HL-60/S4 treated with retinoic acid at 250 ng/mL for 4 days and 3 days (cell line): Measurements from ENCODE around the gene NEURL3.

ENCODE experiments used
- in situ Hi-C: fragments of 300-500 bp; cut with MboI; formaldehyde crosslinking; loops from 2 replicates; pipeline ENCODE4 v1.7.0; 2022; ENCODE audit warnings: low sequenced_read_pairs

NEURL3 gene, protein sequence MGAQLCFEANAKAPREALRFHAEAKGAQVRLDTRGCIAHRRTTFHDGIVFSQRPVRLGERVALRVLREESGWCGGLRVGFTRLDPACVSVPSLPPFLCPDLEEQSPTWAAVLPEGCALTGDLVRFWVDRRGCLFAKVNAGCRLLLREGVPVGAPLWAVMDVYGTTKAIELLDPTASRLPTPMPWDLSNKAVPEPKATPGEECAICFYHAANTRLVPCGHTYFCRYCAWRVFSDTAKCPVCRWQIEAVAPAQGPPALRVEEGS

DNA sequence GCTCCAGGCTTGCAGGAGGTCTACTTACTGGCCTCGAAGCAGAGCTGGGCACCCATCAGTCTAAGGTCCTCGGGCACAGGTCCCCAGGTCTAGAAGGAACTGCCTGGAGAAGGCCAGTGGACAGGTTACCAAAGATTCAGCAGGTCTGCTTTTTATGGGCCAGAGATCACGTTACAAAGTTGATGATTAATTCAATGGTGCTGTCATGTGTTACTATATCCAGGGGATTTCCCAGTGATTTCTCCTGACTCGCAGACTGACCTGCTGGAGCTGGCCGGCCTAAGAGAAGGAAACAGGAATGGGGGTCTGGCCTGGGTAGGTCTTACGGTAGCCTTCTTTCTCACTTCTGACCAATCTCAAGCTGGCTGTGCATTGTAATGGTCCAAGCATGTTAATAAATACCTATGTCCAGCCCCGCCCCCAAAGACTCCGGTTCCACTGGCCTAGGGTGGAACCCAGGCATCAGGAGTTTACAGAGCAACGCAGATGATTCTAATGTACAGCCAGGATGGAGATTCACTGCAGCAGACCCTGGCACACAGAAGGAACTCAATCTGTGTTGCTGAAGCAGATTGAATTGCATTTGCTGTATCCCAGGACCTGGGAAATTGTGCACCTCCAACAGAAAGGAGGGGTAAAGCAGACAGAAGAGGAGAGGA lies at the start of gene NEURL3:
Gene NEURL3 (minus strand): TSS at position 127 of the 659 bp plus-strand sequence. CDS start 71 bp downstream, at position 56.
- in situ Hi-C loops = no loop called here

DNA sequence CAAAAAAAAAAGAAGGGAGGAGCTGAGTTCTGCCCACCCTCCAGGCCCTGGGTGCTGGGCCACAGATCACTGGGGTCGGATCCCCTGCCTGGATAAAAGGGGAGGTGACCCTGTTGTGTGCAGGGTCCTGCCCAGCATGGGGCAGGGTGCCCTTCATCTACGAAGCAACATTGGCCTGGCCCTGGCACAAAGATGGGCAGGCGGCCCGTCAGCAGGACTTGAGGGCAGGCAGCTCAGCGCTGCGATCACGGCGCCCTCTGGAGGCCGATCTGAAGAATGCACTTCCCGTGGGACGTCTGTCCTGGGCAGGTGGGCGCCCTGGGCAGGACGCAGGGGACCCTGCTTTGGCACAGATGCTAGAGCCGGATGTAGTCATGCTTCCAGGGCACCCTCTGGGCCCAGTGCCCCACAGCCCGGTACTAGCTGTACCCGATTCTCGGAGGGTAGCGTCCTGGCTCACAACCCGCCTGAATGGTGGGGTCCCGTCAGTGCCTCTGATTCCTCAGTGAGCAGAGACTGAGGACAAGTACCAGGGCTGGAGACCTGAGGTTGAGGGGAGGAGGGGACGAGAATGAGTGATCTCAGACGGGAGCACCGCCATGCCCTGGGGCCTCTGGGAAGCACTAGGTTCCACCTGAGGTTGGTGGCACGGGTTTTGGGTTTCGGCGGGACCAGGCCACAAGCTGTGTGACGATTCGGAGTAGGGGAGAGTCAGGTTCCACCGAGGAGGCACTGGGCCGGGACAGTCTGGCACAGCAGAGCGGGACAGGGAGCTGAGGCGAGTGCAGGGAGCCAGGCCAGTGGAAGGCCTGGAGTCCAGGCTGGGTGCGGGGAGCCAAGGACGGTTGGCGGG lies 49.4 kb upstream of the NEURL3 start:
- in situ Hi-C loops = loop anchor here (25.0 kb wide), 1 partner anchor 142 kb away; no protein-coding TSS in a partner anchor

DNA sequence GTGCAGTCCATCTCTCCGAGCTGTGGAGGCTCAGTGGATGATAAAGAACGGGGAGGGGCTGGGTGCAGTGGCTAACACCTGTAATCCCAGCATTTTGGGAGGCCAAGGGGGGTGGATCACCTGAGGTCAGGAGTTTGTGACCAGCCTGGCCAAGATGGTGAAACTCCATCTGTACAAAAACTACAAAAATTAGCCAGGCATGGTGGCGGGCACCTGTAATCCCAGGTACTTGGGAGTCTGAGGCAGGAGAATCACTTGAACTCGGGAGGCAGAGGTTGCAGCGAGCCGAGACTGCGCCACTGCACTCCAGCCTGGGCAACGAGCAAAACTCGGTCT lies 48.8 kb upstream of the NEURL3 start:
- in situ Hi-C loops = loop anchor here (25.0 kb wide), 1 partner anchor 142 kb away; no protein-coding TSS in a partner anchor

DNA sequence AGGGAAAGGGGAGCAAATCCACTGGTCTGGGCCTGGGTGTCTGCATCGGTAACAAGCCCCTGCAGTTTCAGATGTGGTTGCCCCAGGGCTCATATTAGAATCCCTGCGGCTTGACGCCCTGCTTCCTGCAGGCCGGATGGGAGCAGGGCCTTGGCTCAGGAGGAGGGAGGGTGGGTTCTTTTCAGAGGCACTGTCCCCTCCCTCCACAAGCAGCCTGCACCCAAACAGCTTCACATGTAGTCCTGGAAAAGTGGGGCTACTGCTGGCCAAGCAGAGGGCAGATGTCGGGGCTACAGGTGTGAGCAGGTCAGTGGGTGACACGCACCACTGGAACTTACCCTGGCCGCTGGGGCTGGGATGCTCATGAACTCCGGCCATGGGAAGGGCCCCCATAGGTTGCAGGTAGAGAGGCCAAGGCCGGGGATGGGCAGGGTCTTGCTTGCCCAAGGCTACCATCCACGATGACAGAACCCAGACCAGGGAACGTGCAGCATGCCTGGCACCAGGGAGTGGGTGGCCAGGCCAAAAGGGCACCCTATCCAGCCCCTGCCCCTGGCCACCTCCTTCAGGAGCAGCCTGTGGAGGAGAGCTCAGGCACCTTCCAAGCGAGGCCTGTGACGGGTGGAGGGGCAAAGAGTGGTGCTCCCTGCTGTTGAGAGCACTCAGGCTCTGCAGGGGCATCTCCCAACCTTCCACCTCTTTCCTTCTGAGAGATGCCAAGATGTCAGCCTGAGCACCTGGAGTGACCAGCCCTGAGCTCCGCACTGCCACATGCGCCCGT lies 48.2 kb upstream of the NEURL3 start:
- in situ Hi-C loops = loop anchor here (25.0 kb wide), 1 partner anchor 141 kb away; no protein-coding TSS in a partner anchor

DNA sequence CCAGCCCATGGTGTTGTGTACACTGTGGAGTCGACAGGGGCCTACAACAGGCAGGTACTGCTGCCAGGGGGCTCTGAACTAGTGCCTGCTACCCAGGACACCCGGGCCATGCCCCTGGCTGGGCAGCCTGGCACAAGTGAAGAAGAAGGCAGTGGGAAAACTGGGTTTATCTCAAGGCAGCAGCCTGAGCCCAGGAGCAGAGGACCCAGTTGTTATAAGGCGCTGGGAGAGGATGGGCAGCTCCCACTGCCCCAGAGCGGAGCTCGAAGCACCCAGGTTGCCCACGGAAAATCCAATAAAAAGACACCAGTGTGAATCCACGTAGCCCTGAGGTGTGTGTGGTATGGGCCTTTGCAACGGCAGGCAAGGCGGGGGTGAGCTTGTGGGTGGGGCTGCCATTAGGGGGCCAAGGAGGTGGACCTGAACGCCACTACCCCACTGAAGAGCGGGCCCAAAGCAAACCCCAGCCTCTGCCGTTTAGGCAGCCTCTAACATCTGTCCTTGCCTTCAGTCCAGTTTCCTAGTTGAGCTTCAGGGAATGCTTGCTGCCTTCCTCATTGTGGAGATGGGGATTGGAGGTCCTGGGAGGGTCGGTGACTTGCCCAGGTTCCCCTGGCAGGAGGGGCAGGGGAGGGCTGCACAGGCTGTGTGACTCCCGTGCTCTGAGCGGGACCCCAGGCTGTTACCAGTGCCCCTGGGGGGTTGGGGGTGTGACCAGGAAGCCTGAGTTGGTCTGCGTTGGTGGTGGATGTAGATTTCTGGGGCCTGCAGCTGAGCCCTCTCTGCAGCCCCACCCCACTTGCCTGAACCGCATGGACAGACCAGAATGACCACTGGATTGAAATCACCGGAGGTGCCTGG lies 47.4 kb upstream of the NEURL3 start:
- in situ Hi-C loops = loop anchor here (25.0 kb wide), 1 partner anchor 140 kb away; no protein-coding TSS in a partner anchor

DNA sequence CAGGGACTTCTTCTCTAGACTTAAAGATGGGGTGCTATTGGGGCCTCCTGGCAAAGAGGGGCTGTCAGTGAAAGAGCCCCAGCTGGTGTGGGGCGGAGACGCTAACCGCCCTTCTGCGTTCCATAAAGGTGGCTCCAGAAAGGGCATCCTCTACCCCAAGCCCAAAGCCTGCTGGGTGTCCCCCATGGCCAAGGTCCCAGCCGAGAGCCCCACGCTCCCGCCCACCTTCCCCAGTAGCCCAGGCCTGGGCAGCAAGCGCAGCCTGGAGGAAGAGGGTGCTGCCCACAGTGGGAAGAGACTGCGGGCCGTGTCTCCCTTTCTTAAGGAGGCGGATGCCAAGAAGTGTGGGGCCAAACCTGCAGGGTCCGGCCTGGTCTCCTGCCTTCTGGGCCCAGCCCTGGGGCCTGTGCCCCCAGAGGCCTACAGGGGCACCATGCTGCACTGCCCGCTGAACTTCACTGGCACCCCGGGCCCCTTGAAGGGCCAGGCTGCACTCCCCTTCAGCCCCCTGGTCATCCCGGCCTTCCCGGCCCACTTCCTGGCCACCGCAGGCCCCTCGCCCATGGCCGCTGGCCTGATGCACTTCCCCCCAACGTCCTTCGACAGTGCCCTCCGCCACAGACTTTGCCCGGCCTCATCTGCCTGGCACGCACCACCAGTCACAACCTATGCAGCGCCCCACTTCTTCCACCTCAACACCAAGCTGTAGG lies 46.6 kb upstream of the NEURL3 start:
- in situ Hi-C loops = loop anchor here (25.0 kb wide), 1 partner anchor 139 kb away; no protein-coding TSS in a partner anchor

DNA sequence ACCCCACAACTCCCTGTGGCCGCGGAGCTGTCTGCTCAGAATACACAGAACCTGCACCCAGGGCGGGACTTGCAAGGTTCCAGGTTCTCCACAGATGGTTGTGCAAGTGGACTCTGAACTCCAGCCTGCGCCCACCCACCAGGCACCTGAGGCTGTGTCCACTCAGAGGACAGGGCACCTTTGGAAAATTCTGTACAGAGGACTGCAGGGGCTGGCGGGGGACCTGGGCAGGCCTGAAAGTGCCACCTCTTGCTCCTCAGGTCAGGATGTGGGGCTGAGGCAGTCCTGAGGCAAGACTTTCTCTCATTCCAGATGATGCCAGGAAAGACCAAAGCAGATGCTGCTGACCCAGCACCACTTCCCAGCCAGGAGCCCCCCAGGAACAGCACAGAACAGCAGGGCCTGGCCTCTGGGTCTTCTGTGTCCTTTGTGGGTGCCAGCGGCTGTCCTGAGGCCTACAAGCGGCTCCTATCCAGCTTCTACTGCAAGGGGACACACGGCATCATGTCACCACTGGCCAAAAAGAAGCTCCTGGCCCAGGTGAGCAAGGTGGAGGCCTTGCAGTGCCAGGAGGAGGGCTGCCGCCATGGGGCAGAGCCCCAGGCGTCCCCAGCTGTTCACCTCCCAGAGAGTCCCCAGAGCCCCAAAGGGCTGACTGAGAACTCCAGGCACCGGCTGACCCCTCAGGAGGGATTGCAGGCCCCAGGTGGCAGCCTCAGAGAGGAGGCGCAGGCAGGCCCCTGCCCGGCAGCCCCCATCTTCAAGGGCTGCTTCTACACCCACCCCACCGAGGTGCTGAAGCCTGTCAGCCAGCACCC lies 45.8 kb upstream of the NEURL3 start:
- in situ Hi-C loops = loop anchor here (25.0 kb wide), 1 partner anchor 139 kb away; no protein-coding TSS in a partner anchor

DNA sequence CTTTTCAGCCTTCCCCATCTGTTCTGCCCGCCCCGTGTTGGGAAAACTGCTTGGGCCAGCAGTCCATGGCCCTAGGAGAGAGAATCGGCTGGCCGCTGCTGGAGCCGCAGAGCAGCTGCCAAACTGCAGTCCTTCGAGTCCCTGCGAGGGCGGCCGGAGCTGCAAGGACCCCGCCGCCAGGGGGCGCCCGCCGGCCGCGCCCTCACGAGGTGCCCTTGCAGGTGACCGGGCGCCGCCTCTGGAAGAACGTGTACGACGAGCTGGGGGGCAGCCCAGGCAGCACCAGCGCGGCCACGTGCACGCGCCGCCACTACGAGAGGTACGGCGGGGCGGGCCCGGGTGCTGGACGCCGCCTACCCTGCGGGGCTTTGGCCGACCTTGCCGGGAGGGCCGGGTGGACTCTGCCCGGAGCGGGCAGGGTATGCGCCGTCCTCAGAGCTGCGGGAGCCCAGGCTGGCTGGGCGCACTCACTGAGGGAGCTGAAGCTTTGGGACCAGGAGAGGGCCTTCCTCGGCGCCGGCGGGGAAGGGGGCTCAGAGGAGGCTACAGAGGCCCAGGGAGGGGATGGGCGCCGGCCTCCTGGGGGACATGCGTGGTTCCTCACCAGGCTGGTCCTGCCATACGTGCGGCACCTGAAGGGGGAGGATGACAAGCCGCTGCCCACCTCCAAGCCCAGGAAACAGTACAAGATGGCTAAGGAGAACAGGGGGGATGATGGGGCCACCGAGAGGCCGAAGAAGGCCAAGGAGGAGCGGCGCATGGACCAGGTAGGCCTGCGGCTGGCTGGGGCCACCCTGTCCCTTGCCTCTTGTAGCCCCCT lies 45.0 kb upstream of the NEURL3 start:
- in situ Hi-C loops = loop anchor here (25.0 kb wide), 1 partner anchor 138 kb away; no protein-coding TSS in a partner anchor

DNA sequence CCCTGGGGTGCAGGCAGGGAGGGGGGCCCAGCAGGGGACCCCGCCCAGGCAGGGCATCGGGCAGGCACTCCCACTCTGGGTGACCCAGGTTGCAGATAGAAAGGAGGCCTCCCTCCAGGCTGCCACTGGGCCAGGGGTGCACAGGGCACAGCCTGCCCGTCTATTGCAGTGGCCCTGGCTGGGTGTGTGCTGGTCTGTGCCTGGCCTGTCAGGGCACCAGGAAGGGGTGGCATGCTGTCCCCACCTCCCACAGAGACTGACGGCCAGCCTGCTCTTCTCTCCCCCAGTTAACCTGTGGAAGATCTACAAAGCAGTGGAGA lies 44.3 kb upstream of the NEURL3 start:
- in situ Hi-C loops = no loop called here

DNA sequence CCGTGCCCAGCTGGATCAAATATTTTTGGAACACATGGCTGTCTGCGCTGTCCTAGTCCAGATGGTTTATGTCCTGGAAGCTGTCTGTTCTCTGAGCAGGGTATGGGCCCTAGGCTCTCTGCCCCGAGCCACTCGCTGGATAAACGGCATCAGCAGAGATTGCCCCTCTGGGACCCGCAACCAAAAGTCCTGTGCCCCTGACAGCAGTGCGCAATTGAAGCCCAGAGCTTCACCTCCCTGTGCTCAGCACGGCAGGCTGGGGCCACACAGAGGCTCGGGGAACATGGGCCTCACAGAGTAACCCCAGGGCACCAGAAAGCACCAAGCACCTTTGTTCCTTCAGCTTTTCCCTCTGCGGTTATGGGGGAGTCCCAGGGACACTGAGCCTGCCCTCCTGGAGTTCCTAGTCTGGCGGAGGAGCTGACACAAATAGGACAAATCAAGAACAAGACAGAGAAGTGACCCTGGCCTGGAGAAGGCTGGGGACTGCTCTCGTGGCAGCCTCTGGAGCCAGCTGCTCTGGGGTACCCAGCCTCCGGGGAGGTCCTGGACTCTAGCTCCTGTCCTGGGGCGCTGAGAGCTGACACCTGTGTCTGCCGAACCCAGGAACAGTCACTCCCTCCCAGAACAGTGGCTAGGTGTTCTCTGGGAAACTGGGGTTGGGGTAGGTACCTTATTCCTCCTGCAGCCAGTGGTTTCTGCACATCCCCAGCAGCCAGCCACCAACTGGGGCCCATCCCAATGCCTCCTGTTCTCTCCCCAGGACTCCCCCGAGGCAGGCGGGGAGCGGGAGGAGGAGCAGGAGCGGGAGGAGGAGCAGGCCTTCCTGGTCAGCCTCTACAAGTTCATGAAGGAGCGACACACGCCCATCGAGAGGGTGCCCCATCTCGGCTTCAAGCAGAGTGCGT lies 43.7 kb upstream of the NEURL3 start:
- in situ Hi-C loops = no loop called here

DNA sequence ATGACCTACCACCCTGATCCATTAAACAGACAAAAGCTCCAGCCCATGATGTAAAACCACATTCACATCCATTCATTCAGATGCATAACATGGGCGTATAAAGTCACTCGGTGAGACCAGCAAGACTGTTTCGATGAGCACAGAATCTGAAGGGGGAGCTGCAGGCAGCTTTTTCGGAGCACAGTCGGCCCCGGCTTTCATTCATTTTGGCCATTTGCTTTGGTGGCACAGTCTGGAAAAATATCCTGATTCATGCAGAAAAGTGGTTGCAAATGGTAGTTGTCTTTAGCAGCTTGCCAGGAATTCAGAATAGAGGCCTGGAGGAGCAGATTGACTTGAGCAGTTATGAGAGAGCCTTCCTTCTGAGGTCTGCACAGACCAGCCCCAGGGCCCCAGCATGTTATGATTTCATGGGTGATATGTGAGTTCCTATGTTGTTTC lies 42.6 kb upstream of the NEURL3 start:
- in situ Hi-C loops = no loop called here

DNA sequence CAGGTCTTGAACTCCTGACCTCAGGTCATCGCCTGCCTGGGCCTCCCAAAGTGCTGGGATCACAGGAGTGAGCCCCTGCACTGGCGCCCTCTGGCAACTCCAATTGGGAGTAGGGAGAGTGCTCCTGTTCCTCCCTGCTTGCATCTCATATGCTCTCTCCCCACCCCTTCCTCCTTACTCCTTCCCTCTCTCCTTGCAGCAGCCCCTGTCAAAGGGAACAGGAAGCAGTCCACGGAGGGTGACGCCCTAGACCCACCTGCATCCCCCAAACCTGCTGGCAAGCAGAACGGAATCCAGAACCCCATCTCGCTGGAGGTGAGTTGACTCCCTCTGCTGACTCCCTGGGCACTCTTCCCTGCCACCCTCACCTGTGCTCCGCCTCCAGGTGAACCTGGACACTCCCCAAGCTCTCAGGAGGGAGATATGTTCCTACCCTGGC lies 42.1 kb upstream of the NEURL3 start:
- in situ Hi-C loops = no loop called here

DNA sequence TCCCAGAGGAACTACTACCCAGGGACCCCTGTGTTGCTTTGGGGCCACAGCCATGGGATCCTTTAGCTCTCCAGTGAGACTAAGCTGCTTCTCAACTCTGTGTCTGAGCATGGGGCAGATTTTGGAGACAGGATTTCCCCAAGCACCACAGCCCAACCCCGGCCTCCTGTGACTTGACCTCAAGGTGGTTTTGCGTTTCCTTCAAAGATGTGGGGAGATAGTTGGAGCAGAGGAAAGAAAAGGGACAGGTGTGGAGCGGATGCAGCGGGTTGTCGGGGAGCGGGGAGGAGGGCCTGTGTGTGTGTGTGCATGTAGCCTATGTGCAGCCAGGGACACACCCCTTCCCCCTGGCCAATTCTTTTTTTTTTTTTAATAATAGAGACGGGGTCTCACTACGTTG lies 41.6 kb upstream of the NEURL3 start:
- in situ Hi-C loops = no loop called here

DNA sequence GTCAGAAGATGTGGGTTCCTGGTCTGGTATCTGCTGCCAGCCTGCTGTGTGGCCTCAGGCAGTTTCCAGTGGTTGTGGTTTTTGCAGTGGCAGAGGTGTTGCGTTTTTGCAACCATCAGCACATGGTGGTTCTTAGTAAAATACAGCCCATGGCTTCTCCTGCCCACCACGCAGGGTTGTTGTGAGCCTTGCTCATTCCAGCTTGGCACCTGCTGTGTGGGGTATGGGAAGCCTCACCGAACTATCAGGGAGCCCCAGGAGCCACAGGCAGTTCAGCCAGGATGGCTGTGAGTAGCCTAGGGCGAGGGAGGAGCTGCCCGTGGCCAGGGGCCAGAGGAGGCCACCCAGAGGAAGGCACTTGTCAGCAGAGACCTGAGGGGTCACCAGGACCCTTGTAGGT lies 41.2 kb upstream of the NEURL3 start:
- in situ Hi-C loops = no loop called here

DNA sequence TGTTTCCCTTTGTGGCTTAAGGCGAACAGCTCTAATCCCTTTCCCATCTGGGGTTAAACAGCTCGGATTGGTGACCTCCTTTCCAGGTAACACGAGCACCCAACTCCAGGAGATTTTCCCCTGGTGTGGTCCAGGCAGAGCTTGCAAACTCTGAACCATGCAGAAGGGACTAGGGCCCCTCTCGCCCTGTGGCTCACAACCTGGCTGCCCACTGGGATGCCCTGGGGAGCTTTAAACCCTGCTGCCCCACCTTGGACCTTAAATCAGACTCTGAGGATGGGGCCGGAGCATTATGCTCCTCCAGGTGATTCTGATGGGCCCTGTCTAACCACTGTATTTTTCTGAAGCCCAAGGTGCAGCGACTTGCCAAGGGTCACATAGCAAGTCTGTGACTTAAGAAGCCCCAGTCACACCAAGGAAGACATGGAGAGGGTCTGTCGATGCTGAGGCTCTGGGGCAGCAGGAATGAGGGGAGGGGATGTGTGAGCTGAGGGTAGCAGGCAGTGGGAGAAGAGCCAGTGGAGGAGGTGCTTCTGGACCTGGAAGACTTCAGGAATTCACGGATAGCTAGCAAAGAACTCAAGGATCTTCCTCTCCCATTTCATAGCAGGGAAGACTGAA lies 37.3 kb upstream of the NEURL3 start:
- in situ Hi-C loops = no loop called here
